NCI-H524 (cell line): Measurements from ENCODE around the gene SIM1.
A peak's percentile ranks its signal among the peaks of the same experiment; 100 is the strongest.
"Not testable (repeated sequence)": the region's sequence is repeated elsewhere in the genome, so short reads cannot be mapped to it uniquely, and the experiment has no call there.

Experiments used
- DNase-seq, 2 experiments: peaks; one replicate each; lab custom pipeline; 2025; lab: John Stamatoyannopoulos, UW

SIM1 gene

DNA sequence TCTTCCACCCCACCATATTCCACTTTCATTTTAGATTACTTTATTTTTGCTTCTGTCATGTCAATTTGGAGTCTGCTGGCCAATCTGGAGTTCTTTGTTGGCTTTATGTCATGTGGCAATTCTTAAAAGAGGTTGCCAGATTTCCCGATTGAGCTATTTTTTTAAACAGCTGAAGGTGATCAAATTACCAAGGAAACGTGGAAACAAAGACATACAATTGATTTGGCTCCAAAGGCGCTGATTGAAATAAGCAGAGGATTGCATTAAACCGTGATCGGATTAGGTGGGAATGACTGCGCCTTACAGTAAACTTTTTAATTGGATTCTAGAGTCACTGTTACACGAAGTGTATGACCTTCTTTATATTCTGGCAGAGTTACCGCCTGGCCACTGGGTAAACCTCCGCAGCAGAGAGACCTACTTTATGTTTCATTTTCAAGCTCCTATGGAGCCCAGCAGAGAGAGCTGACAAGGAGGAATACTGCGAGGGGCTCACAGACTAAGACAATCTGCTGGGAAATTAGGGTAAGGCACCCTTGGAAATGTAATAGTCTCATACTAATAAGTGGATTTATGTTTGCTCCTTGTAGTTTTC lies 37.9 kb downstream of the SIM1 start:
- DNase-seq: peak; percentile 11 to 82

DNA sequence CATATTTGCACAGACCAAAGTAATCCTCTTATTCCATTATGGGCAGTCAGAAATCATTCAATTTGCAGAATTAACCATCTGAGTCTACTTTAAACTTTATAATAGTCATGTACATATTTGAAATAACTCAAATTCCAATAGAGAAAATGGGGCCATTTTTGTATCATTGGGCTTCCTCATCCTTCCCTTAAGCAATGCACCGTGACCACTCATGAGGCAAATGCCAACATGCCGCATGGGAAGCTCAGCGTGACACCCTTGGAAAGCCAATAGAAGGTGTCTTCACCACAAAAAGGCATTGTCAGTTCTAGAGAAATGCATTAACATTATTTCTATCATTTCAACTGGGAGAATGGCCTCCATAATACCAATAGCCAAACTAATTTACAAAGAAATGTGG lies 38.5 kb downstream of the SIM1 start:
- DNase-seq: no peak

DNA sequence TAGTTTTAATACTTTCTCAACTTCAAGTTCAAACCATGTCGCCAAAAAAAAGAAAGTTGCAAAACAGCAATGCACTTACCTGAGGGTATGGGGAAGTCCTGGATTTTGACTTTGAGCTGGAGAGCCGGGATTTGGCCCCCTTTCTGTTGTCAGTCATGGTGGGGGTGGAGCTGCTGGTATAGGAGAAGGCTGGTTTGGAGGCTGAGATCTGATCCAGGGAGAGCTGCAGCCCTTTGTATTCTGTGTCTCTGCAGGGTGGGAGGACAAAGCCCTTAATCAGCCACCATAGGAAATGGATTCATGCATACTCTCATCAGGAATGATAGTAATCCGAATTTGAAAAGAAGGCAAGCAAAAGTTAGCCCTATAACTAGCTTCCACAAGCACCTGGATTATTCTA lies 44.0 kb downstream of the SIM1 start:
- DNase-seq: no peak

DNA sequence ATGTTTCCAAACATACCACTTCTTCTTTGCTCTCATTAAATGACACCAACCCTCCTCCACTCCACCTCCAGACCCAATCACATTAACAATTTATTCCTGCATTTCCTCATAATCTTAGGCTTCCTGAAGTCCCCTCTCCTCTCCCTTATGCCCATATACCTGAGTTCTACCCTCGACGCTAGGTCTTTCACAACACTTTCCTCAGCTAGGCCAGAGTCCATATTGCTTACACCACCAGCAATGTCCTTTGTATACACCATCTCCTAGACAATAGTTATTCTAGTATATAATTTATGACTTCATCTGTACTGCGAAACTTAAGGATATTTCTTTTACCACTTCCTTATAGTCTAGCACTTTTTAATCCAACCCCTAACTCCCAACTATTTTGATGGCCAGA lies 47.7 kb downstream of the SIM1 start:
- DNase-seq: no peak

DNA sequence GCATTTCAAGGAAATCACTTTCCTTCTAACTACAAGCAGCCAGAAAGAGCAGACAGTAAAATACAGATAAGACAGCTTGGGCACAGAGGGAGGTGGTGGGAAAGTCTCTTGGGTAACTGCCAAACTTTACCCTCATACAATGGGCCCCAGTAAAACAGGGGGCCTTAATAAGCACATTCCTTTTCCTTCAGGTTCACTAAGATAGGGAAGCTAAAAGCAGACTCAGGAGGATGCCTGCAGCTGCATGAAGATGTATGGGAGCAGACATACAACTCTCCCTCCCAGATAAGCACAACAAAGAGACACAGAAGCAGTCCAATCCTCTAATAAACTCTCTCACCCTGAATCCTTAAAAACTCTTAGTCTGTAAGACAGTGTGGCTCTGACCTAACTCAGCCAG lies 49.0 kb downstream of the SIM1 start:
- DNase-seq: peak in 1 of 2 experiments; percentile 32

DNA sequence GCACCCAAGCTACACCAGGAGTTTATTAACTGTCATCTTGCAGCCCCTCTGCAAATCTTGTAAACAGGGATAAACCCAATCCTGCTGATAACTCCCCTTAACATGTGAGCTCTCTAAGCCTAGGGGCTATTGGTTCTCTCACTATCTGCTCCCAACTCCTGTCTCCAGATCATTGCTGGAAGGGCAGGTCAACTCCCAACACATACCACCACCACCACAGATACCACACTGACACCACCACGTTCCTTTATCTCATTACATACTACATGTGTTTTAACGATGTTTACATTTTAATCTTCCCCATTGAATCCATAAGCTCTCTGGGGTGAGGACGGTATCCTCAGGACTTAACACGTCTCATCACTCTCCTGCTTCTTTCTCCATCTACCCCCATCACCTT lies 51.8 kb downstream of the SIM1 start:
- DNase-seq: no peak

DNA sequence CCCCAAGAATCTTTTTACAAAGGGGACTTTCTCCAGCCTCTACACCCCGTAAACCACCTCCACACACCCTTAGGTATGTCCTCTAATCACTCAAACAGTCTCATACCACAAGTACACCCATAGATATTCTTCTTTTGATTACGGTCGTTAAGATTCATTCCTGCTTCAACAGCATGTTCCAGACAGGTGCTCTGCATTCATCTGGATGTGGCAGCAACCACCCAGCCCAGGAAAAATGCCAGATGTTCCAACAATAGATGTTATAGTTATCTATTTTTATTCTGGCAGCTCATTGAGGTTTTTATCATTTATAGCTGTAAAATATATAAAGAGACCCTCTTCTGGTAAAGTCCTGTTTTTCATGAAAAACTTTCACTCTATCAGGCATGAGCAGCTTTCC lies 60.7 kb downstream of the SIM1 start:
- peak in 1 of 2 experiments; percentile 30 for DNase-seq

DNA sequence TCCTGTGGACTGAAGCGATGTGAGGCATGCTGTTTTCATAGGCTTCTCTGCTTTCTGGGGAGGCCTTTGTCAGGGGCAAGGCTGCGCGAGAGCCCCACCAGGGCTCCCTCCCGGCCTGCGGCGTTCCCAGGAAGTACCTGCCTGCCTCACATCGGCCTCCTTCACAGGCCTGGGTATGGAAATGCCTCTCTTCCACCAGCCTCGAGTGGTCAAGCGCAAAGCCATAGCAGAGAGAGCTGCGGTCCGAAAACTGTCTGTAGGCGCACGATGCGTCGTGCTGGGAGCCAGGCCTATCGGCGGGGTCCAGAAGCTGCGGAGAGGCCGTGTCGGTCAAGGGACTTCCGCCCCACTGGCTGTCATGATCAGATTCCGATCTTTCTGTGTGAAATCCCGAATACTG lies 71.2 kb downstream of the SIM1 start:
- no peak for DNase-seq

DNA sequence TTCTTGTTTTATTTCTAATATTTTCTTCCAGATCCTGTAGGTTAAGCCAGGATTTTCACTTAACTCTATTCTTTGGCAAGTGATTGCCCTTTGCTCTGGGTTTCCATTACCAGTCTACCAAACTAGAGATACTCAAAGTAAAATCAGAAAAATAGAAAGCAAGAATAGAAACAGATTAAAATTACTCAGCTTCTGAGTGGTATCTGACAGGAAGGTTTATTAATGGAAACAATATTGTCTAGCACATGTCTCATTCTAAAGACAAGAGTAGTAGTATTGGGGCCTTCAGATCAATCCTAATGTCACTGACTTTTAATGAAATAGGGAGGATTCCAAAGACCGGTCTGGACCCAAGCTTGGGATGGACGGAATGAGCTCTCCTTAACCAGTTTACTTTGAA lies 72.3 kb downstream of the SIM1 start:
- DNase-seq: no peak

DNA sequence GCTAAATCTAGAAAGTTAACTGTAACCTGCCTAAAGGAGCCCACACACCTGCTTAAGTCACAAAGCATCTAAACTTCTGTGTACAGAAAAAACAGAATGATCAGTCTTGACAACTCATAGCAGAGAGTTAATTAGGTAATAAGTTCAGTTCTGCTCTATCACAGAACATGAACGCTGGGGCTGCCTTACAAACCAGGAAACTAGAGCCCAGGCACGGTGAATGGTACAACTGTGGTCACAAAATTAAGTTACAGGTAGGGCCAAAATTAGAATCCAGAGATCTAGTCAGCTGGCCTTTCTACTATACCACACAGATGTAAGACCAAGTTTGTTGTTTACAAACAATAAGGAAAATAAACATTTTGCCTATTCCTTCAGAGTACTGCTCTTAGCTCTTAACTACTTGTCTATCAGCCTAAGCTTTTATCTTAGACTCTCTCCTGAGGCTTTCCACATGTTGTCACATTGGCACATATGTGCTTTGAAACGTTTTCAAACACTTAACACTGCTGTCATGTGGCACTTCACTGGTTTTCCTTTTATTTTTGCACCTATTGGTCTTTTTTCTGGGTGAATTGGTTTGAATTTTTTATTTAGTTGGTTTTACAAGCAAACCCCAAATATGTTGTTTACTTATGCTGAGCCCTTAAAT lies 75.7 kb downstream of the SIM1 start:
- no peak for DNase-seq

DNA sequence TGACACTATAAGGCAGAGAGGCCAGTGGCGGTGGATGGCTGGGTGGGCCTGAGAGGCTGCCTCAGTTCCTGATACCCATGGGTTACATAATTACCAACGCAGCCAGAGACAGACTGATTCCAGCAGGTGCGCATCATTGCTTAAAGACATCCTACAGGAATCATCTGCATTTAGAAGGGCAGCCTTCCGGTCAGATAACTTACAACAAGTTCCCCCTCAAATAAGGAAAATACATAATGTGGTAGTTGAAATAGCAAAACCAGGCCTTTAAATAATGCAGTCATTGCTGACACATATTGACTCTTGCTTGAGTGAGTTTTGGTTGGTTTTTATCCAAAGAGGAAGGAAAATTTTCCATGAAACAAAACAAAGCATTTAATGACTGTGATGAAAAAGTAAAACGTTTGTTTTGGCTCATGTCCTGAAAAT lies 81.9 kb downstream of the SIM1 start:
- no peak for DNase-seq

DNA sequence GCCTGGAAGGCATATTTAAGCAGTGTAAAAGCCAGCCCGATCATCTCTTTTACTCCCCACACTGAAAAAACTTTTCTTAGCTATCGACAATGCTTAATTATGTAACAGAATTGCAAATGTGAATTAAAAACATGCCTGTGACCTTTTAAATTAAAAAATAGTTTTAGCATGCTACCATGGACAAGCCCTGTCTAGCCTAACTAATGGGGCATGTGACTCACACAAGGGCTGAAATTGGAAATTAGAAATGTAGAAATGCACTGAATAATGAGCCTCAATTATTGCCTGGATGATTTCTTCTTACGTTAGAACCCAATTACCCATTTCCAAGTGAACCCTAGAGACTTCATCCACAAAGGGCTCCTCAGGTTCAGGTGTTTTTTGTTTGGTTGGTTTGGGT lies 82.7 kb downstream of the SIM1 start:
- no peak for DNase-seq

DNA sequence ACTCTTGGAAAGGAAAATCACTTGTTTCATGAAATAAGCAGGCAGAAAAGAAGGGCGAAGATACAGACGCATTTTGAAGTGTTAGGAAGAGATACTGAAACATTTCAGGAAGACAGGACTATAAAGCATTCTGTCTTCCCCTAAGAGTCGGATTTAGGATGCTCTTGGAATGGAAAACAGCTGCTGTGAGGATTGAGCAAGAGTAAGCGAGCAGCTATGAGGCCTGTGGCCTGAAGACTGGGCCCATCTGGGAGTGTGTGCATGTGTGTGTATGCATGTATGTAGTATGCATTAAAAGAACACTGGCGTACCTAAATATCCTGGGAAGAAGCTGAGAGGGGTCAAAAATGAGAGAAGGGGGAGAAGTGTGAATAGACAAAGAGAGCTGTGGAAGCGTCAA lies 83.6 kb downstream of the SIM1 start:
- peak; percentile 11 to 67 for DNase-seq

DNA sequence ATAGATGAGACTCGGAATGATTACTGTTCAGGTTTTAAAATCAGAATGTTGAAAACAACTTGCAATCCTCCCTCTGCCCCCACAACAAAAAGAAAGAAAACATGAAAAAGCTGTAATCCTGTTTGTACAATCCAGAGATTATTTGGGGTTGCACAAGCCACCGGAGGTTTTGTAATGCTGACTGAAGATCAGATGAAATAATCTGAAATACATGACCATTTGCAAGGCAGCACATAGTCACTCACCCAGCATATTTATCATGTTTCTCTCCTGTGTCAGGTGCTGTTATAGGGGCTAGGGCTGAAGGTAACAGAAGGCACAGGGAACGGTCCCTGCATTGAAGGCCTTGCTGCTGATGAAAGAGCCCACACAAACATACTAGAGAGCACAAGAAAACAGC lies 85.3 kb downstream of the SIM1 start:
- no peak for DNase-seq

DNA sequence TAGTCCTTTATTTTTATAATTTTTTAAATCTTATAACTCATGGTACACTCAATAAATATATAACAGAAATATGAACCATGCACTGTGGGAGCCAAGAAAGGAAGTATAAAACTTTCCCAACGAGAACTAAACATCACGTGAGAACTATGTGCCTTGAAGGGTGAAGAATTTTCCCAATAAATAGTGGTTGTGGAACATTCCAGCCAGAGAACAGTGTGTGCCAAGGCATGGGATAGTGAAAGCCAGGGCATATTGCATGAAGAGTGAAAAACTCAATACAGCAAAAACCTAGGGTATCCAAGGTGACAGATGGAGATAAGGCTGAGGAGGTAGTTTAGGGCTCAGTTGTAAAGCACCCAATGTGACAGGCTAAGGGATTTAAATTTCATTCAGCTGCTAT lies 86.1 kb downstream of the SIM1 start:
- peak; percentile 56 to 90 for DNase-seq

DNA sequence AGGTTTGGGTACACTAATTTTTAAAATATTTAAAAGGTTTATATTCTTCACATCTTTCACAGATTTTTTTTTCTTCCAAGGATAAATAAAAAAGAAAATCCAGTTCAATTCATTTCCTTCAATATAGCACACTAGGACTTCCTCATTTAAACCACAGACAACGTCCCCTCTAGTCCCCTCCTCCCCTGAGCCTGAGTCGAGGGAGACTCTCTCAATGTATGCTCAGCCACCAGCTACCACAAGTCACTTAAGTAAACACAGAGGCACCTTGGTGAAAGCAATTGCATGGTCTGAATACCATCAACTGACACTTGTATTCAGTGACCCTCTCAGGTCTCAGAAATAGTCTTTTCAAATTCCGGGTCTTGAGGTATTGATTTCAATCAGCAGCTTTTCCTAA lies 88.6 kb downstream of the SIM1 start:
- DNase-seq: no peak

DNA sequence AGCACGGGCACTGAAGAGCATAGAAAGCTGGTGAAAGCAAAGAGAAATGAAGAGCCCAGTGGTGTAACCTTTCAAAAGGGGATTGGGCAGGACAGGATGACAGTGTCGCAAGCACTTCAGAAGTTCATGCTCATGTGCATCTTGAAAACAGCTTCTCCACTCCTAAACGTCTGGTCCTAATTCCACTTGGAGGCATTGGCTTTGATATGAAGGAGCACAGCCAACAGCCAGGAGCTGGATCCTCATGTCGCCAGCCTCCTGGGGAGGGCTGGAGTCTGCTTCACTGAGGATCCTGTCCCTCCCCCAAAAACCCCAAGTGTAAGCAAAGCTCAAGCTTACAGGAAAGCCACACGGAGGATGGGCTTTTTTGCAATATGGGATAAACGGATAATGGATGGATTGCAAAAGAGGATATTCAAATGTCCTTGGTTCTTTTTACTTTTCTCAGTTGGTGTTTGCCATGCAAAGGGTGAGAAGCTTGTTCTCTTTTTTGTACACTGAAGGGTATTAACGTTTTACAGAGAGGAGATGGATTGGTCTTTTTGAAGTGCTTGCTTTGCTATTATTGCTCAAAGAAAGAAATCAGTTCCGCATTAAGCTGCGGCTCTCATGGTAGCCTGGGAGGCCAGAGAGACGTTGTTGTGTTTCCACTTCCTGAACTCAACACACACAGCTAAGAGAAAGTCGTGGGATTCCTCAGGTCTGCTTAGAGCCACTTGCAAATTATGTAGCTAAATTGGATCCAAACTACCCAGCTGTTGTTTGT lies 92.2 kb downstream of the SIM1 start:
- DNase-seq: peak in 1 of 2 experiments; percentile 26

DNA sequence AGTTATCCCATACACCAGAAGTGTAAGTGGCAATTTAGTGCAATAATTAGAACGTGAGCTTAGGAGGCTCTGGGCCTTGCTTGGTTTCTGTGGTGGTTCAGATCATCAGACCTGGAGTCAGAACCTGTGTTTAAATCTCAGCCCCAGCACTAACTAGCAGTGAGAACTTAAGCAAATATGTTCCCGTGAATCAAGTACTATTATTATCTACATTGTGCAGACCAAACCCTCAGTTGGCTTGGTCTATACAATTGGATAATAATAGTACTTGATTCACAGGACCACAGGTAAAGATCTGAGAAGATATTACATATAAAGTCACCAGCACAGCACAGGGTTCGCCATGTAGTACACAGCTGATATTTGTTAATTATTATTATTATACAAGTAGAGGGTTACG lies 93.1 kb downstream of the SIM1 start:
- DNase-seq: no peak

DNA sequence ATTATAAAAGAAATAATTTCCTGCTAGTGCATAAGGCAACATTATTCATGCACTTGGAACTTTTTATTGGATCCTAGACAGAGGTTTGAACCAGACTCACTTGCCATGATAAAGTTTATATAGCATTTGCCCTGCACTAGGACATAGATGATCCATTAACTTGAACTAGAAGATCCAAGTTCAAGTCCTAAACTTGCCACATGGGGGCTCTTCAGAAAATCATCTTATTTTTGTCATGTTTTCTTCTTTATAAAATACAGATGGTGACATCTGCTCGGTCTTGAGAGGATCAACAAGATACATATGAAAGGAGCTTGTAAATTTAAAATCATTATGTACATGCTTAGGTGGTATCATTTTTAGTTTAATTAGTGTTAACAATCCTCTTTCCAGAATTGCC lies 94.5 kb downstream of the SIM1 start:
- DNase-seq: peak; percentile 36 to 80

DNA sequence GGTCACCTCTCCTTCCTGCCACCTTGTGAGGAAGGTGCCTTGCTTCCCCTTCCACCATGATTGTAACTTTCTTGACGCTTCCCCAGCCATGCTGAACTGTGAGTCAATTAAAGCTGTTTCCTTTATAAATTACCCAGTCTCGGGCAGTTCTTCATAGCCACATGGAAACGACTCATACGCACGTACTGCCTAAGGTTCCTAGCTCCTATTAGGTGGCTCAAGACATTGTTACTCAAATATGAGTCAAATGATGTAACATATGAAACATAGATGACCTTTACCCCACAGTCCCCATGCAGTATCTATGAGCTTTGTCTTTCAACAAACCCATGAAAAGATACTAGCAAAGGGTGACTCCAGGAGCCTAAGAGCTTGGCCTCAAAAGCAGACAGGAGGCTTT lies 98.3 kb downstream of the SIM1 start:
- no peak for DNase-seq

DNA sequence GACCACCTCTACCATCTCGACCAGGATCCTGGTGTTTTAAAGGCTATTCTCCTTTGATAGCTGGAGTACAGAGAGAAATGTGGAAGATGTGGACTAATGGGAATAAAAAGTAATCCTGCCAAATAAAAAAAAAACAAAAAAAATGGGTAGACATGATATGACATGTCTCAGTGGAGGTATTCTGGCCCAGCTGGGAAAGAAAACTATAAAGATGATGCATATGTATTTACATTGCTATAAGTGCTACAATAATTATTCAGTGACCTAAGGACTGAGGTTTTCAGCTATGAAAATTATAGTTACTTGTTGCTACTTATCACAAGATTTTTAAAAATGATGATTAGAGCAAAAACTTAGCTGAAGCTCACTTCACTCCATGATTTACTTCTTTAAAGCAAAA lies 101.1 kb downstream of the SIM1 start:
- DNase-seq: no peak

DNA sequence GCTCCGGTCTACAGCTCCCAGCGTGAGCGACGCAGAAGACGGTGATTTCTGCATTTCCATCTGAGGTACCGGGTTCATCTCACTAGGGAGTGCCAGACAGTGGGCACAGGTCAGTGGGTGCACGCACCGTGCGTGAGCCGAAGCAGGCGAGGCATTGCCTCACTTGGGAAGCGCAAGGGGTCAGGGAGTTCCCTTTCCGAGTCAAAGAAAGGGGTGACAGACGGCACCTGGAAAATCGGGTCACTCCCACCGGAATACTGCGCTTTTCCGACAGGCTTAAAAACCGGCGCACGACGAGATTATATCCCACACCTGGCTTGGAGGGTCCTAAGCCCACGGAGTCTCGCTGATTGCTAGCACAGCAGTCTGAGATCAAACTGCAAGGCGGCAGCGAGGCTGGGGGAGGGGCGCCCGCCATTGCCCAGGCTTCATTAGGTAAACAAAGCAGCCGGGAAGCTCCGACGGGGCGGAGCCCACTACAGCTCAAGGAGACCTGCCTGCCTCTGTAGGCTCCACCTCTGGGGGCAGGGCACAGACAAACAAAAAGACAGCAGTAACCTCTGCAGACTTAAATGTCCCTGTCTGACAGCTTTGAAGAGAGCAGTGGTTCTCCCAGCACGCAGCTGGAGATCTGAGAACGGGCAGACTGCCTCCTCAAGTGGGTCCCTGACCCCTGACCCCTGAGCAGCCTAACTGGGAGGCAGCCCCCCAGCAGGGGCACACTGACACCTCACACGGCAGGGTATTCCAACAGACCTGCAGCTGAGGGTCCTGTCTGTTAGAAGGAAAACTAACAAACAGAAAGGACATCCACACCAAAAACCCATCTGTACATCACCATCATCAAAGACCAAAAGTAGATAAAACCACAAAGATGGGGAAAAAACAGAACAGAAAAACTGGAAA lies 109.7 kb downstream of the SIM1 start:
- not testable (repeated sequence) for DNase-seq
